CD14-positive monocyte (primary cell): ENCODE data around the gene FGGY. TPM values are rescaled to one million over a fixed set of nuclear protein-coding genes. Genes with fewer than 3 reads are reported as not detected.

Experiments
- DNase-seq, 3 donors: peaks; one replicate each; pipeline ENCODE4 v3.0.0-alpha.2; 2011 to 2022
- H2AFZ ChIP-seq: 2 replicates; pipeline ENCODE4 v1.6.0; 2012; ENCODE audit warnings: mild to moderate bottlenecking, low read depth, low read length, inconsistent platforms; ENCODE audit not compliant: insufficient read depth, poor library complexity, severe bottlenecking
- H3K27ac ChIP-seq, 2 donors: 1 replicate in 1 of 2; 2 replicates in 1 of 2; pipeline ENCODE4 v1.5.1; 2012 to 2013; ENCODE audit warnings: low read length in 2 of 2, control low read depth in 1 of 2, inconsistent platforms in 1 of 2, low read depth in 1 of 2, mild to moderate bottlenecking in 1 of 2
- H3K27me3 ChIP-seq, 2 donors: one replicate each; pipeline versions ENCODE4 v1.6.0 to v1.6.1; 2011 to 2013; ENCODE audit warnings: low read length in 2 of 2; ENCODE audit not compliant: control insufficient read depth in 2 of 2, insufficient read depth in 2 of 2
- H3K36me3 ChIP-seq, 2 donors: replicated peaks in 1 of 2; 1 replicate in 1 of 2; 2 replicates in 1 of 2; pipeline versions ENCODE4 v1.5.1 to v1.6.1; 2012 to 2013; ENCODE audit warnings: low read length in 2 of 2, control low read depth in 1 of 2, inconsistent platforms in 1 of 2, mild to moderate bottlenecking in 1 of 2; ENCODE audit not compliant: insufficient read depth in 2 of 2, control insufficient read depth in 1 of 2
- H3K4me1 ChIP-seq, 2 donors: 1 replicate in 1 of 2; 2 replicates in 1 of 2; pipeline versions ENCODE4 v1.5.1 to v1.6.1; 2012 to 2013; ENCODE audit warnings: low read length in 2 of 2, control low read depth in 1 of 2, inconsistent platforms in 1 of 2, mild to moderate bottlenecking in 1 of 2, moderate library complexity in 1 of 2; ENCODE audit not compliant: insufficient read depth in 2 of 2, control insufficient read depth in 1 of 2
- H3K4me2 ChIP-seq: replicated peaks from 2 replicates; pipeline ENCODE3; 2012; ENCODE audit warnings: low read length, moderate library complexity, mild to moderate bottlenecking; ENCODE audit not compliant: poor library complexity, severe bottlenecking; ENCODE audit errors: extremely low read depth
- H3K4me3 ChIP-seq, 3 experiments: fragments of 200-600 bp in 1 of 3; sonication (generic) in 1 of 3; replicated peaks in 1 of 3; 1 replicate in 2 of 3; 2 replicates in 1 of 3; pipeline ENCODE4 v1.5.1; 2011 to 2013; ENCODE audit warnings: low read length in 3 of 3, mild to moderate bottlenecking in 3 of 3, control low read depth in 2 of 3, low read depth in 2 of 3, inconsistent platforms in 1 of 3, moderate library complexity in 1 of 3
- H3K79me2 ChIP-seq: 2 replicates; pipeline ENCODE4 v1.6.0; 2012; ENCODE audit warnings: mild to moderate bottlenecking, control low read depth, inconsistent platforms, low read length, moderate library complexity; ENCODE audit not compliant: insufficient read depth
- H3K9ac ChIP-seq: 2 replicates; pipeline ENCODE4 v1.6.0; 2017; ENCODE audit warnings: low read length, mild to moderate bottlenecking; ENCODE audit not compliant: insufficient read depth, poor library complexity, severe bottlenecking
- H3K9me3 ChIP-seq, 2 donors: replicated peaks in 1 of 2; 1 replicate in 1 of 2; 2 replicates in 1 of 2; pipeline versions ENCODE4 v1.5.1 to v1.6.1; 2012 to 2013; ENCODE audit warnings: low read length in 2 of 2, control low read depth in 1 of 2; ENCODE audit not compliant: control insufficient read depth in 1 of 2, insufficient read depth in 1 of 2
- H4K20me1 ChIP-seq: 2 replicates; pipeline ENCODE4 v1.6.0; 2012; ENCODE audit warnings: mild to moderate bottlenecking, low read length, control low read depth, moderate library complexity; ENCODE audit not compliant: insufficient read depth
- H3K27ac Mint-ChIP-seq, 7 donors: one replicate each; pipeline ENCODE4 v1.8.0; 2020; ENCODE audit warnings: mild to moderate bottlenecking in 7 of 7, mixed read lengths in 7 of 7, moderate library complexity in 6 of 7, inconsistent platforms in 2 of 7
- H3K27me3 Mint-ChIP-seq, 3 donors: one replicate each; pipeline ENCODE4 v1.8.0; 2021 to 2022; ENCODE audit warnings: low read depth in 3 of 3, mild to moderate bottlenecking in 3 of 3, mixed read lengths in 3 of 3, moderate library complexity in 3 of 3, inconsistent platforms in 1 of 3
- H3K36me3 Mint-ChIP-seq, 2 donors: one replicate each; pipeline ENCODE4 v1.8.0; 2020; ENCODE audit warnings: mixed read lengths in 2 of 2, inconsistent platforms in 1 of 2, mild to moderate bottlenecking in 1 of 2
- H3K4me1 Mint-ChIP-seq: one replicate; pipeline ENCODE4 v1.8.0; 2020; ENCODE audit warnings: mild to moderate bottlenecking, mixed read lengths
- H3K4me3 Mint-ChIP-seq, 2 donors: one replicate each; pipeline ENCODE4 v1.8.0; 2020; ENCODE audit warnings: mild to moderate bottlenecking in 2 of 2, mixed read lengths in 2 of 2, moderate library complexity in 1 of 2
- H3K9me3 Mint-ChIP-seq, 7 donors: one replicate each; pipeline ENCODE4 v1.8.0; 2020 to 2022; ENCODE audit warnings: mixed read lengths in 7 of 7, mild to moderate bottlenecking in 6 of 7, moderate library complexity in 6 of 7, inconsistent platforms in 2 of 7
- CTCF ChIP-seq: fragments of 200-600 bp; IDR thresholded peaks from one replicate; pipeline ENCODE4 v1.8.0; 2022; ENCODE audit warnings: antibody characterized with exemption, mild to moderate bottlenecking
- WGBS: methylation state at CpG from one replicate; pipeline ENCODE4 v1.1.5; 2013; ENCODE audit warnings: missing lambda C conversion rate; ENCODE audit not compliant: insufficient coverage; 5-methylcytosine and 5-hydroxymethylcytosine counted together
- intact Hi-C, 2 donors: fragments of 100-400 bp; cut with micrococcal nuclease; formaldehyde crosslinking; loops; one replicate each; pipeline versions ENCODE4 v1.15.0 to v1.15.1; 2023
- polyA plus RNA-seq, 3 donors: library from polyadenylated mRNA; depleted of rRNA in 1 of 3; unstranded in 2 of 3; stranded (reverse) in 1 of 3; fragments of 300-500 nt in 2 of 3; fragments of >200 nt in 1 of 3; fragmentation: Illumina TruSeq in 2 of 3; gene quantifications; 1 replicate in 2 of 3; 2 replicates in 1 of 3; pipeline ENCODE4 v1.2.3, GENCODE V29; 2012 to 2021

Gene FGGY
- polyA plus RNA-seq, 3 donors: 2.3 to 4.3 (median 2.9) TPM

- Mint-ChIP-seq H3K4me1 (no peaks in the 10 kb centered on the region), H3K27ac (no peak overlapping the region), H3K4me3 (no peak overlapping the region), H3K9me3 (peaks cover 2 to 10% (median 4%) of the 10 kb centered on the region in 7 donors), H3K36me3 (peaks cover 2% of the 10 kb centered on the region in 2 donors), H3K27me3 (peaks cover 0 to 2% (median 0%) of the 10 kb centered on the region in 3 donors)
- no peaks in the 10 kb centered on the region for H3K79me2 ChIP-seq
- no peaks in the 10 kb centered on the region for H3K36me3 ChIP-seq
- no peak overlapping the region for H3K27ac ChIP-seq
- DNase-seq: no peak
- H4K20me1 ChIP-seq: no peaks in the 10 kb centered on the region
- H2AFZ ChIP-seq: no peak overlapping the region
- no peaks in the 10 kb centered on the region for H3K27me3 ChIP-seq
- intact Hi-C loops: no loop called here
- H3K9me3 ChIP-seq: no peaks in the 10 kb centered on the region
- no peaks in the 10 kb centered on the region for H3K4me1 ChIP-seq
- no peak overlapping the region for H3K9ac ChIP-seq
- no peak overlapping the region for H3K4me2 ChIP-seq
- TF ChIP-seq CTCF: no peak
- no peak overlapping the region for H3K4me3 ChIP-seq
These were observed 417.3 kb downstream of the FGGY start for GRCh38 chr1:59714219-59714618.

GRCh38 chr1:59714966-59715365 lies 418.1 kb downstream of the FGGY start:
- H3K4me3 Mint-ChIP-seq: no peak overlapping the region
- no peak overlapping the region for H3K27ac ChIP-seq
- H3K4me2 ChIP-seq: no peak overlapping the region
- H3K36me3 ChIP-seq: no peaks in the 10 kb centered on the region
- peaks cover 2% of the 10 kb centered on the region in 2 donors for H3K36me3 Mint-ChIP-seq
- H3K9ac ChIP-seq: no peak overlapping the region
- no peaks in the 10 kb centered on the region for H4K20me1 ChIP-seq
- intact Hi-C loops: no loop called here
- H3K9me3 Mint-ChIP-seq: peaks cover 0 to 10% (median 4%) of the 10 kb centered on the region in 7 donors
- no peaks in the 10 kb centered on the region for H3K4me1 ChIP-seq
- peaks cover 0 to 2% (median 0%) of the 10 kb centered on the region in 3 donors for H3K27me3 Mint-ChIP-seq
- H3K79me2 ChIP-seq: no peaks in the 10 kb centered on the region
- no peak overlapping the region for H3K4me3 ChIP-seq
- H3K27me3 ChIP-seq: no peaks in the 10 kb centered on the region
- no peak for TF ChIP-seq CTCF
- no peak overlapping the region for H2AFZ ChIP-seq
- DNase-seq: no peak
- H3K4me1 Mint-ChIP-seq: no peaks in the 10 kb centered on the region
- WGBS: no CpG with 5 or more reads among the region's 1 CpG
- no peak overlapping the region for H3K27ac Mint-ChIP-seq
- H3K9me3 ChIP-seq: no peaks in the 10 kb centered on the region
